Measurements from ENCODE around the gene RNF166. TPM values are rescaled to one million over a fixed set of nuclear protein-coding genes. Genes with fewer than 3 reads are reported as not detected.

Gene RNF166
- total RNA-seq, 1 experiment from 2014 or later: 26.5 TPM

- no peak overlapping the region for H3K56ac ChIP-seq (ENCODE audit: insufficient read length, low read depth, low read length)
- no peak overlapping the region for H2BK5ac ChIP-seq (ENCODE audit: insufficient read length, low read length)
- peak overlapping the region; percentile 45 for H3K9ac ChIP-seq (ENCODE audit: extremely low read depth, insufficient read length, low read length)
- no peak overlapping the region for H2BK20ac ChIP-seq (ENCODE audit: low read depth, low read length, poor library complexity, severe bottlenecking)
- H3K23ac ChIP-seq (ENCODE audit: insufficient read length, low read depth, low read length): no peak overlapping the region
- peaks cover 0 to 4% (median 2%) of the 10 kb centered on the region in 3 experiments; a peak in 3 of 7 replicates for H3K36me3 Mint-ChIP-seq (ENCODE audit: insufficient read depth in 1 of 3, low read depth in 3 of 3)
- no peaks in the 10 kb centered on the region; a peak in 1 of 5 replicates for H3K9me3 Mint-ChIP-seq
- peak overlapping the region; percentile 83 to 84 for H3K4me3 Mint-ChIP-seq
- H2BK15ac ChIP-seq (ENCODE audit: low read depth, low read length): no peak overlapping the region
- H3K79me2 ChIP-seq (ENCODE audit: insufficient read depth, low read length): peaks cover 3% of the 10 kb centered on the region; the same call in 1 of the 2 replicates
- H4K20me1 ChIP-seq (ENCODE audit: control insufficient read depth, insufficient read depth, insufficient read length): no peaks in the 10 kb centered on the region
- no peak overlapping the region for H3T11ph ChIP-seq (ENCODE audit: low read length)
- no peaks in the 10 kb centered on the region for H3K27me3 ChIP-seq (ENCODE audit: insufficient read depth, low read length)
- H3K27ac Mint-ChIP-seq: peak overlapping the region in 2 of 3 experiments; percentile 10 to 82; a peak in 3 of 7 replicates
- H4K91ac ChIP-seq (ENCODE audit: insufficient read length, low read depth, low read length): no peak overlapping the region
- peaks cover 7% of the 10 kb centered on the region for H3K79me1 ChIP-seq (ENCODE audit: insufficient read depth, low read depth, low read length, poor library complexity, severe bottlenecking)
- H3K18ac ChIP-seq (ENCODE audit: insufficient read length, low read depth, low read length): no peak overlapping the region
- no peaks in the 10 kb centered on the region for H3K27me3 Mint-ChIP-seq (ENCODE audit: low read depth)
- no peak overlapping the region for H3K14ac ChIP-seq (ENCODE audit: insufficient read depth, low read length)
- peaks cover 17 to 23% of the 10 kb centered on the region in 2 experiments for H3K4me1 Mint-ChIP-seq
- TF ChIP-seq, protein P1, sequence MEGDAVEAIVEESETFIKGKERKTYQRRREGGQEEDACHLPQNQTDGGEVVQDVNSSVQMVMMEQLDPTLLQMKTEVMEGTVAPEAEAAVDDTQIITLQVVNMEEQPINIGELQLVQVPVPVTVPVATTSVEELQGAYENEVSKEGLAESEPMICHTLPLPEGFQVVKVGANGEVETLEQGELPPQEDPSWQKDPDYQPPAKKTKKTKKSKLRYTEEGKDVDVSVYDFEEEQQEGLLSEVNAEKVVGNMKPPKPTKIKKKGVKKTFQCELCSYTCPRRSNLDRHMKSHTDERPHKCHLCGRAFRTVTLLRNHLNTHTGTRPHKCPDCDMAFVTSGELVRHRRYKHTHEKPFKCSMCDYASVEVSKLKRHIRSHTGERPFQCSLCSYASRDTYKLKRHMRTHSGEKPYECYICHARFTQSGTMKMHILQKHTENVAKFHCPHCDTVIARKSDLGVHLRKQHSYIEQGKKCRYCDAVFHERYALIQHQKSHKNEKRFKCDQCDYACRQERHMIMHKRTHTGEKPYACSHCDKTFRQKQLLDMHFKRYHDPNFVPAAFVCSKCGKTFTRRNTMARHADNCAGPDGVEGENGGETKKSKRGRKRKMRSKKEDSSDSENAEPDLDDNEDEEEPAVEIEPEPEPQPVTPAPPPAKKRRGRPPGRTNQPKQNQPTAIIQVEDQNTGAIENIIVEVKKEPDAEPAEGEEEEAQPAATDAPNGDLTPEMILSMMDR (conservative IDR thresholded peaks at IDR 0.05): no peak
- no peak overlapping the region for H2BK120ac ChIP-seq (ENCODE audit: low read depth, low read length, poor library complexity, severe bottlenecking)
- no CpG with 5 or more reads among the region's 17 CpGs for WGBS (ENCODE audit: extremely low coverage, insufficient read length, low lambda C conversion rate)
- no peak for DNase-seq
- H3K4me2 ChIP-seq (ENCODE audit: insufficient read depth, insufficient read length, low read length): peak overlapping the region; percentile 95
- H3K4ac ChIP-seq (ENCODE audit: low read depth, low read length): no peak overlapping the region
- H2AK5ac ChIP-seq (ENCODE audit: insufficient read length, low read length): no peak overlapping the region
- H3K9me3 ChIP-seq (ENCODE audit: control insufficient read depth, low read depth, low read length): no peaks in the 10 kb centered on the region
- H4K5ac ChIP-seq (ENCODE audit: insufficient read length, low read depth, low read length): no peak overlapping the region
- H2AFZ ChIP-seq (ENCODE audit: low read length): no peak overlapping the region
- peaks cover 4% of the 10 kb centered on the region; the same call in 1 of the 2 replicates for H3K4me1 ChIP-seq (ENCODE audit: insufficient read depth, low read length)
- H3K27ac ChIP-seq (ENCODE audit: insufficient read length, low read depth, low read length): no peak overlapping the region
- no peak overlapping the region for H4K8ac ChIP-seq (replicated peaks; ENCODE audit: insufficient read length, low read depth, low read length)
- peaks cover 6% of the 10 kb centered on the region for H3K23me2 ChIP-seq (ENCODE audit: insufficient read length, low read depth, low read length, poor library complexity, severe bottlenecking)
- H2BK12ac ChIP-seq (ENCODE audit: insufficient read length, low read depth, low read length): no peak overlapping the region
Measured at GRCh38 chr16:88706965-88707826, 988 bp upstream of the RNF166 start.

Data from H9 (cell line).